IMR-90 (cell line): ENCODE results near the gene MICAL3.

Source experiments
- CTCF ChIP-seq: conservative IDR thresholded peaks from 2 replicates; pipeline ENCODE4 v1.5.1; 2012; ENCODE audit warnings: mild to moderate bottlenecking, low read depth, low read length, improper control_type of control experiment
- SMC3 ChIP-seq: fragments of 150-350 bp; IDR thresholded peaks from 2 replicates; pipeline ENCODE4 v1.6.1; 2016; ENCODE audit warnings: low read depth, mild to moderate bottlenecking, antibody characterized with exemption, low read length, moderate library complexity

- TF ChIP-seq CTCF (no peak), SMC3 (no peak)
Measured at GRCh38 chr22:17787241-17787640, 237.1 kb downstream of the MICAL3 start.
